ENCODE measurements around the gene CRB3. TPM values are rescaled to one million over a fixed set of nuclear protein-coding genes. Genes with fewer than 3 reads are reported as not detected.

Gene CRB3
- total and polyA plus RNA-seq, 2 of the 8 experiments (the other 6 are each of a cell fraction or from before 2014, with no cell fraction given) = 21.1 to 24.6 TPM

- POLR2A ChIA-PET (ENCODE audit: partially characterized antibody) = interaction anchor here (0.7 to 1.2 kb wide), 2 partner anchors 9 to 10 kb away, joined by 3 to 4 read pairs; no protein-coding TSS in a partner anchor
- no peak overlapping the region for H2BK15ac ChIP-seq (ENCODE audit: low read length)
Observed at GRCh38 chr19:6452899-6453298, 11.2 kb upstream of the CRB3 start.

More at GRCh38 chr19:6452899-6453298, 11.2 kb upstream of the CRB3 start:
- Histone ChIP-seq H3K4me1 (replicated peaks in 1 of 4; ENCODE audit: control insufficient read depth in 3 of 4, insufficient read depth in 4 of 4, low read length in 3 of 4) (peaks cover 0 to under 1% (median 0%) of the 10 kb centered on the region in 4 experiments; a peak in 1 of 7 replicates), H4K5ac (ENCODE audit: insufficient read length, low read depth, low read length) (no peak overlapping the region), H3K4me3 (ENCODE audit: extremely low read depth in 1 of 4, insufficient read depth in 2 of 4, low read depth in 3 of 4, low read length in 4 of 4) (no peak overlapping the region), H3K4me2 (ENCODE audit: insufficient read depth in 1 of 2, low read depth in 2 of 2, low read length in 2 of 2) (no peak overlapping the region), H3K27ac (ENCODE audit: low read depth, low read length) (no peak overlapping the region), H2BK12ac (ENCODE audit: low read depth, low read length) (no peak overlapping the region), H3K14ac (ENCODE audit: insufficient read length) (no peak overlapping the region), H2AK5ac (ENCODE audit: low read depth, low read length) (no peak overlapping the region), H3K9ac (replicated peaks in 1 of 4; ENCODE audit: extremely low read depth in 1 of 4, low read depth in 3 of 4, low read length in 3 of 4) (no peak overlapping the region), H2AFZ (ENCODE audit: low read length) (no peak overlapping the region), H3K56ac (replicated peaks; ENCODE audit: insufficient read length, low read depth, low read length) (no peak overlapping the region), H4K8ac (ENCODE audit: extremely low read depth, insufficient read depth, low read length) (no peak overlapping the region), H2BK120ac (replicated peaks; ENCODE audit: low read depth, low read length) (no peak overlapping the region), H4K20me1 (replicated peaks in 1 of 2; ENCODE audit: control insufficient read depth in 1 of 2, insufficient read depth in 2 of 2, low read length in 2 of 2) (no peaks in the 10 kb centered on the region), H3K18ac (ENCODE audit: extremely low read depth, low read length) (no peak overlapping the region), H3K79me2 (ENCODE audit: control insufficient read depth in 1 of 2, insufficient read depth in 2 of 2, low read length in 2 of 2) (no peaks in the 10 kb centered on the region), H4K91ac (replicated peaks; ENCODE audit: insufficient read length, low read length) (no peak overlapping the region), H3K23ac (ENCODE audit: insufficient read length) (no peak overlapping the region), H3K36me3 (ENCODE audit: control insufficient read depth in 2 of 4, insufficient read depth in 4 of 4, low read length in 3 of 4) (peaks cover 5 to 30% (median 10%) of the 10 kb centered on the region in 4 experiments; a peak in 7 of 8 replicates), H3K9me3 (ENCODE audit: insufficient read depth in 2 of 2, low read depth in 1 of 2, low read length in 1 of 2) (peaks cover 0 to 8% of the 10 kb centered on the region in 2 experiments; a peak in 1 of 4 replicates), H3K79me1 (ENCODE audit: low read depth, low read length) (no peaks in the 10 kb centered on the region), H2BK5ac (ENCODE audit: low read depth, low read length) (no peak overlapping the region), H2BK20ac (ENCODE audit: low read length) (no peak overlapping the region), H3K23me2 (ENCODE audit: low read depth, low read length) (no peaks in the 10 kb centered on the region), H3K27me3 (replicated peaks in 1 of 4; ENCODE audit: control insufficient read depth in 3 of 4, extremely low read depth in 1 of 4, insufficient read depth in 3 of 4, low read length in 3 of 4) (no peaks in the 10 kb centered on the region), H3K4ac (replicated peaks; ENCODE audit: insufficient read length, low read depth, low read length) (no peak overlapping the region)
- no peak for TF ChIP-seq NANOG (IDR thresholded peaks at IDR 0.05; ENCODE audit: insufficient read depth, low read depth, low read length, poor library complexity, severe bottlenecking)
- TF ChIP-seq SP2 (IDR thresholded peaks at IDR 0.05; ENCODE audit: low read length) = no peak
- TF ChIP-seq SRF (IDR thresholded peaks at IDR 0.05; ENCODE audit: low read depth, low read length) = no peak
- CTCF ChIA-PET (ENCODE audit: partially characterized antibody) = interaction anchor here (0.9 kb wide), 1 partner anchor 35 kb away, joined by 3 read pairs; no protein-coding TSS in a partner anchor
- DNase-seq (ENCODE audit: low read depth in 1 of 2, low spot score in 2 of 2) = no peak
- WGBS, 2 experiments (ENCODE audit: extremely low coverage in 1 of 2, insufficient coverage in 1 of 2, insufficient read length in 1 of 2, insufficient replicate concordance in 2 of 2, low coverage in 1 of 2, low lambda C conversion rate in 2 of 2, missing lambda C conversion rate in 1 of 2) = 84% methylated on average over 2 of the region's 2 CpGs; no CpG with 5 or more reads in 1 of the 2 experiments
- FAIRE-seq = no peak

All from H1 (cell line).